ENCODE data around the gene WIZ.

- TF ChIP-seq KLF9 (tag by site-specific recombination; IDR thresholded peaks at IDR 0.05; ENCODE audit: low read depth) (no peak), ZNF530 (tag by site-specific recombination; IDR thresholded peaks at IDR 0.05; ENCODE audit: low read depth) (no peak), ZBTB21 (tag by site-specific recombination; IDR thresholded peaks at IDR 0.05) (no peak), SETDB1 (IDR thresholded peaks at IDR 0.05; ENCODE audit: insufficient read length, low read length) (no peak), PATZ1 (tag by site-specific recombination; IDR thresholded peaks at IDR 0.05) (no peak), PBX3 (CRISPR knock-in tag; IDR thresholded peaks at IDR 0.05) (no peak), ZFP3 (tag by site-specific recombination; IDR thresholded peaks at IDR 0.05; ENCODE audit: low read depth) (no peak), ZBTB49 (tag by site-specific recombination; IDR thresholded peaks at IDR 0.05; ENCODE audit: low read depth) (no peak), YY1 (tag by site-specific recombination; IDR thresholded peaks at IDR 0.05) (no peak), CTCF (tag by site-specific recombination; IDR thresholded peaks at IDR 0.05) (no peak), TSHZ1 (tag by site-specific recombination; IDR thresholded peaks at IDR 0.05; ENCODE audit: borderline replicate concordance) (no peak), ZNF404 (tag by site-specific recombination; IDR thresholded peaks at IDR 0.05) (no peak), ZBTB26 (tag by site-specific recombination; optimal IDR thresholded peaks at IDR 0.05) (no peak)
Observed at GRCh38 chr19:15398501-15399233, 51.1 kb downstream of the WIZ start.

Measured in HEK293 (cell line).